Measurements from ENCODE around the gene JCHAIN. TPM values are rescaled to one million over a fixed set of nuclear protein-coding genes. Genes with fewer than 3 reads are reported as not detected.
"Not testable (repeated sequence)": the region's sequence is repeated elsewhere in the genome, so short reads cannot be mapped to it uniquely, and the experiment has no call there.

JCHAIN gene
- total RNA-seq, 2 donors from 2014 or later = 0.62 to 2.0 TPM

GRCh38 chr4:70691661-70692060 is 25.4 kb upstream of the JCHAIN start:
- Histone ChIP-seq H3K36me3 (no peaks in the 10 kb centered on the region), H3K27me3 (replicated peaks; ENCODE audit: insufficient read depth) (no peaks in the 10 kb centered on the region), H3K27ac (no peak overlapping the region), H3K4me1 (replicated peaks) (peaks cover 6% of the 10 kb centered on the region), H3K9me3 (no peaks in the 10 kb centered on the region), H3K4me3 (no peak overlapping the region)
- 81% methylated on average over 1 of the region's 1 CpG for WGBS
- no peak for DNase-seq (ENCODE audit: low spot score)
- intact Hi-C loops (cut with DNase I) = no loop called here
- TF ChIP-seq POLR2A (IDR thresholded peaks at IDR 0.05) = no peak
- TF ChIP-seq CTCF (IDR thresholded peaks at IDR 0.05) = no peak
- TF ChIP-seq POLR2AphosphoS5 (IDR thresholded peaks at IDR 0.05) = no peak

- WGBS = under 1% methylated on average over 19 of the region's 19 CpGs
- TF ChIP-seq CTCF (IDR thresholded peaks at IDR 0.05) (no peak), POLR2A (IDR thresholded peaks at IDR 0.05) (no peak), POLR2AphosphoS5 (IDR thresholded peaks at IDR 0.05) (no peak)
- no peaks in the 10 kb centered on the region for H3K36me3 ChIP-seq
- H3K9me3 ChIP-seq = no peaks in the 10 kb centered on the region
- no peak for DNase-seq (ENCODE audit: low spot score)
- peaks cover 6% of the 10 kb centered on the region for H3K4me1 ChIP-seq (replicated peaks)
- intact Hi-C loops (cut with DNase I) = loop anchor here (2.0 to 10.0 kb wide), 2 partner anchors 16 to 146 kb away; partner anchors contain the start of gene GRSF1
- H3K27ac ChIP-seq = peak overlapping the region; percentile 88 to 95
- peak overlapping the region; percentile 65 to 82 for H3K4me3 ChIP-seq
- H3K27me3 ChIP-seq (replicated peaks; ENCODE audit: insufficient read depth) = no peaks in the 10 kb centered on the region
These were observed 22.5 kb upstream of the JCHAIN start for GRCh38 chr4:70688795-70689231.

- H3K27ac ChIP-seq = peak within 1 kb of the TSS; percentile 88 to 95
- no peaks in the 10 kb centered on the region for H3K27me3 ChIP-seq (replicated peaks; ENCODE audit: insufficient read depth)
- TF ChIP-seq CTCF (IDR thresholded peaks at IDR 0.05) (peak; percentile 92 to 98 (median 97)), POLR2A (IDR thresholded peaks at IDR 0.05) (peak; percentile 51), POLR2AphosphoS5 (IDR thresholded peaks at IDR 0.05) (peak; percentile 98)
- 1% methylated on average over 70 of the region's 70 CpGs for WGBS
- intact Hi-C loops (cut with DNase I) = loop anchor here (2.0 to 10.0 kb wide), 2 partner anchors 17 to 147 kb away; partner anchors contain the start of gene GRSF1
- no peaks in the 10 kb centered on the region for H3K9me3 ChIP-seq
- H3K36me3 ChIP-seq = no peaks in the 10 kb centered on the region
- peak within 1 kb of the TSS; percentile 65 to 82 for H3K4me3 ChIP-seq
- peaks cover 6% of the 10 kb centered on the region for H3K4me1 ChIP-seq (replicated peaks)
- peak; percentile 95 for DNase-seq (ENCODE audit: low spot score)
These were observed 21.8 kb upstream of the JCHAIN start, which contains the start of gene UTP3 for GRCh38 chr4:70687821-70688794. UTP3 (plus strand) TSS chr4:70688532; CDS start chr4:70688678, 146 bp downstream.

DNA sequence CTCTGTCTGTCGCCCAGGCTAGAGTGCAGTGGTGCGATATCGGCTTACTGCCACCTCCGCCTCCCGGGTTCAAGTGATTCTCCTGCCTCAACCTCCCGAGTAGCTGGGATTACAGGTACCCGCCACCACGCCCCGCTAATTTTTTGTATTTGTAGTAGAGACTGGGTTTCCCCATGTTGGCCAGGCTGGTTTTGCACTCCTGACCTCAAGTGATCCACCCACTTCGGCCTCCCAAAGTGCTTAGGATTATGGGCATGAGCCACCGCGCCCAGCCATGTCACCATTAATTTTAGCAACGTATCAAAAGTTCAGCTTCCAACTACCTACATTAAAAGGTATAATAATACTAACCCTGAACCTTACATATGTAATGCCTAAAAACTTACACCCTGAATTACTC is 21.1 kb upstream of the JCHAIN start:
- Histone ChIP-seq H3K4me1 (replicated peaks) (peaks cover 6% of the 10 kb centered on the region), H3K27me3 (replicated peaks; ENCODE audit: insufficient read depth) (no peaks in the 10 kb centered on the region), H3K4me3 (peak overlapping the region; percentile 65 to 82), H3K27ac (peak overlapping the region; percentile 88 to 95), H3K36me3 (no peaks in the 10 kb centered on the region), H3K9me3 (no peaks in the 10 kb centered on the region)
- no peak for DNase-seq (ENCODE audit: low spot score)
- TF ChIP-seq CTCF (IDR thresholded peaks at IDR 0.05) = no peak
- no peak for TF ChIP-seq POLR2A (IDR thresholded peaks at IDR 0.05)
- TF ChIP-seq POLR2AphosphoS5 (IDR thresholded peaks at IDR 0.05) = no peak
- intact Hi-C loops (cut with DNase I) = loop anchor here (10.0 kb wide), 1 partner anchor 147 kb away; the partner anchor contains the start of gene GRSF1
- WGBS = 69% methylated on average over 13 of the region's 13 CpGs

DNA sequence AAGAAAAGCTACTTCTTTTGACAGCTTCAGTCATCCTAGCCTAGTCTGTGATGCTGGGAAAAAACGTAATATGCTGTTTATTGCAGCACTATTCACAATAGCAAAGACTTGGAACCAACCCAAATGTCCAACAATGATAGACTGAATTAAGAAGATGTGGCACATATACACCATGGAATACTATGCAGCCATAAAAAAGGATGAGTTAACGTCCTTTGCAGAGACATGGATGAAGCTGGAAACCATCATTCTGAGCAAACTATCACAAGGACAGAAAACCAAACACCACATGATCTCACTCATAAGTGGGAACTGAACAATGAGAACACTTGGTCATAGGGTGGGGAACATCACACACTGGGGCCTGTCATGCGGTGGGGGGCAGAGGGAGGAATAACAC is 15.8 kb upstream of the JCHAIN start:
- WGBS = 81% methylated on average over 3 of the region's 3 CpGs
- intact Hi-C loops (cut with DNase I) = loop anchor here (10.0 kb wide), 1 partner anchor 153 kb away; the partner anchor contains the start of gene GRSF1
- not testable (repeated sequence) for H3K4me1 ChIP-seq (replicated peaks); H3K27me3 ChIP-seq (replicated peaks; ENCODE audit: insufficient read depth); DNase-seq (ENCODE audit: low spot score); H3K27ac ChIP-seq; H3K36me3 ChIP-seq; H3K9me3 ChIP-seq; H3K4me3 ChIP-seq

Measured in prostate gland (tissue), 2 donors.